Globus pallidus (tissue), 1 donor: ENCODE data around the gene PTCH1.

Experiments
- DNase-seq: peaks from one replicate; pipeline ENCODE4 v3.0.0-alpha.2; 2015; ENCODE audit warnings: low spot score

The PTCH1 gene

DNA sequence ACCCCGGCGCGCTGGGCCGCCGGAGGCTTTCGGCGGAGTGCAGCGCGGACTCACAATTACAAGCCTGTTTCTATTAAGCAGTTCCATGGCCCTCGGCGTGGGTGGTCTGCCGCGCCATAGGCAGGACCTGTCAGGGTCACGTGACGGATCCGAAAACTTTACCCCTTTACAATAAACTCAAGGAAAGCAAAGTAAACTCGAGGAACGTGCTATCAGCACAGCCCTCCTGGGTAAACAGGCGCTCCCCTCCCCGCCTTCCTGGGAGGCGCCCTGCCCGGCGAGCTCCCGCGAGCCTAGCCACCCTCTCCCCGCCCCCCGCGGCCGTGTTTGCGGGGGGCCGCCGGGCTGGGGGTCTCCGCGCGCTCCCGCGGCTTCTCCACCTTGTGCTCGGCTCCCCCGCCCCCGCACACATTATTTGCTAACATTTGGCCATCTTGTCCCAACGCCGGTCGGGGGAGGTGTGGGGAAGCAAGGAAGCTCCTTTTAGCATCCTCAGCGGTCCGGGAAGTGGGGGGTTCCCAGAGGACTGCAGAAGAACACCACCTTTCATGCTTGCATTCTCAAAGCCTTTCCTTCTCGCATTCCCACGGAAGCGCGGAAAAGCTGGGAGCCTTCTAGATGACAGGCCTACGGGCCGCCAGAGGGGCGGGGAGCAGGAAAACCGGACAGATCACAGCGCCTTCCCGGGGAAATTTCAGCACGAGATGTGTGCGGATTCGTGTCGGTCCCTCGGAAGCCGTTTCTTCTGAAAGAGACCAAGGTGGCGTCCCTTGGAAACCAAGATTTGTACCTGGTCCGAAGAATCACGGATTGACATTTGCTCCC lies at the start of gene PTCH1:
Gene PTCH1 (minus strand): TSS at position 238 of the 825 bp plus-strand sequence.
- DNase-seq, result no peak

DNA sequence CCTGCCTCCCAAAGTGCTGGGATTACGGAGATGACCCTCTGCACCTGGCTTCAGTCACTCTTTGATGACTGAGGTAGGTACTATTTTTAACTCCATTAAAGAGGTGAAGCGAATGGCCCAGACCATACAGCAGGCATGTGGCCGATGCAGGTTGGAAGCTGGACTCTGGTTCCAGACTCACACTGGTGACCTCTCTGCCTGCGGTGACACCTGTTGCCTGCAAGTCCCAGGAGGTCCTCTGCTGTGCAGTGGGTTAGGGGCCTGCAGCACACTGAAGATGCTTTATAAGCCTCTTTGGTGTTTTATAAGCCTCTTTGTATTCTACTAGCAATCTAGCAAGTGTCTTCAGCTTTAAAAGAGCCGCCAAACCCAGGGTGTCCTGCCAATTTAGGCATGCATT lies 49.2 kb upstream of the PTCH1 start:
- no peak for DNase-seq

DNA sequence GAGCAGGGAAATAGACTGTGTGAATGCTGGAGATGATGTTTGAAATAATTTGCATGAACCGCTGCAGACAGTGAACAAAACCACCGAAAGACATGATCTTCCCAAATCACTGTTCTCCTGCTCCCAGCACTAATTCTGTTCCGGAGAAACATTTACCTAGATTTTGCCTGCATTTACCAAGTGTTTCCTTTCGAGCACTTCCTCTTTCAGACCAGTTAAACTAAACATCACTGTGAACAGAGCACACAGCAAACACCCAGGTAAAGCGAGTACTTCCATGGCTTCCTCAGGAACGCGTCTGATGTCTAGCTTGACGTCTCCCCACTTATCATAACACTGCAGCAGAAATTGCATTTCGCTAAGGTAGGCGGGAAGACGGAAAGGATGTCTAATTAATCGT lies 45.1 kb upstream of the PTCH1 start:
- DNase-seq, result no peak

DNA sequence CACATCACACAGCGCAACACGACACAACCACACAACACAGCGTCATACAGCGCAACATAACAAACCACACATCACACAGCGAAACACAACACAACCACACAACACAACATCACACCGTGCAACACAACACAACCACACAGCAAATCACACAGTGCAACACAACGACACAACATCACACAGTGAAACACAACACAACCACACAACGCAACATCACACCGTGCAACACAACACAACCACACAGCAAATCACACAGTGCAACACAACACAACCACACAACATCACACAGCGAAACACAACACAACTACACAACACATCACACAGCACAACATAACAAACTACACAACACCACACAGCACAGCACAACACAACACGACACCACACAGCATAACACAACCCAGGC lies 40.4 kb upstream of the PTCH1 start:
- DNase-seq, result no peak

DNA sequence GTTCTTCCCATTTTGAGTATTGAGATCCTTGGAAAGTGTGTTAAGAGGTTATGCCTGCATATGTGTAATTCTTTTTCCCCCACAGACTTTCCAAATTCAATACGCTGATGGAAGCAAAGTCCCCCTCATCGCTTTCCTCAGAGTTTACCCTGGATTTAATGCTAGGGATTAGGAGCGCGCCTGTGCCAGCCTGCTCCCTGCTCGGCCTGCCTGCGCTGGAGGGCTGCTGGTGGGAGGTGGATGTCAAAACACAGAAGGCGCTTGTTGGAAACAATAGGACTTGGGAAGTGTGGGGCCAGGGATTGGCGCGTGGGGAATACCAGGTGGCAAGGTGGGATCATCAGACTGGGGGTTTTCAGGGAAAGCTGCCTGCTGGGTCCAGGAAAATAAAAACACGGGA lies 39.8 kb upstream of the PTCH1 start:
- DNase-seq, result no peak

DNA sequence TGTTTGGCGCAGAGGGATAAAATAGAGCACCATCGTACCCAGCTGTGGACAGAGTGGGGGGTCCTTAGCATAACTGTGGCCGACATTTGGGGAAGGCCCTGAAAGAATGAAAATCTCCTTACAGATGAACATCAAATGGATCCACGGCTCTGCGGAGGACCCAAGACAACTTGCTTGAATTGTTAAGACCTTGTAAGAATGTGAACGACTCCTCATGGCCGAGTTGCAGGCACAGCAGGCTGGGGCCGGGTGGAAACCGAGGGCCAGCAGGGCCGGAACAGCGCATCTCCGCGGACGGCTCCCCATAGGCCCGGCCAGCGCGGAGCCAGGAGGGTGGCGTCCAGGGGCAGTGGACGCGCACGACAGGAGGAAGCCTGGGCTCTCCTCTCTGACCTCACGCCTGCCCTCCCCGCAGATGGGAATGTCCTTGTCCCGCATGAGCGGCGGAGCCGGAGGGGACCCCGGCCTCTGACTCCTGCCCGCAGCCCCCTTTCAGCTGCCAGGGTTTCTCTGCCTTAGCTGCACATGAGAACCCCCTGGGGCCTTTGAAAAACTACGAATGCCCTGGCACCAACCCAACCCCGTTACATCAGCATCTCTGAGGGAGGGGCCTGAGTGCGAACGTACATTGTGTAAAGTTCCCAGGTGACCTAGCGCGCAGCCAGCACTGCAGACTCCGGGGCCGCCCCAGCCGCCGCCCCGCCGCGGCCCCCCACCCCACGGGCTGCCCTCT lies 36.2 kb upstream of the PTCH1 start:
- no peak for DNase-seq

DNA sequence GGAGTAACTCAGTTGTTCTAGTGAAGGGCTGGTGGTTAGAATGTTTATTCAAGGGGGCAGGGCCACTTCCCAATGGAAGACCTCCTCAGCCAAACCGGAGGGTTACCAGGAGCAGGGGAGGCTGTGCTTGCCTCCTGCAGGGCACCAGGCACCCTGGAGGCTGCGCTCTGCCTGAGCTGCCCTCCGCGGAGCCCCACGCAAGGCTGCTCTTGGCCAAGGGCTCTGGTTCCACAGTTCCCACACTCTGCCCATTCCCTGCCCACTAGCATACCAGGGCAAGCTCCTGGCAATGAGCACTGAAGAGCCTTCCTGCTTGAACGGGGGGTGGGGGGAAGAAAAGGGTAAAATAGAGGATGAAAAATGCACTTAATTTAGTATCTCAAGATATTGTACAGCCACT lies 35.5 kb upstream of the PTCH1 start:
- no peak for DNase-seq

DNA sequence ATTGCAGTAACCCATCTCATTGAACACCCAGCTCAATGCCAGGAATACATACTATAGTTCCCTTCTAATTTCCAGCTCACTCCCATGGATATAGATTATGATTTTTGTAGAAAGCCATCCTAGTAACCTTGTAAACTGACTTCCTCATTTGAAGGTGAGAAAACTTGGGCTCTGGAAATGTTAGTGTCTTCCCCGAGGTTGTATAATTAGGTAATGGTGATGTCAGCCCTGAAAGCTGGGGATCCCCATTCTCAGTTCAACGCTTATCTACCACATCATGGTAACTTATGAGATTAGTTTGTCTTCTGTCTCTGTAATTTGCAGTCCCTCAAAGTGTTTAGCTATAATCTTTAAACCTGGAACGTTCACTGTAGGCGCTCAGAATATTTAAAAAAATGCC lies 34.6 kb upstream of the PTCH1 start:
- DNase-seq, result no peak

DNA sequence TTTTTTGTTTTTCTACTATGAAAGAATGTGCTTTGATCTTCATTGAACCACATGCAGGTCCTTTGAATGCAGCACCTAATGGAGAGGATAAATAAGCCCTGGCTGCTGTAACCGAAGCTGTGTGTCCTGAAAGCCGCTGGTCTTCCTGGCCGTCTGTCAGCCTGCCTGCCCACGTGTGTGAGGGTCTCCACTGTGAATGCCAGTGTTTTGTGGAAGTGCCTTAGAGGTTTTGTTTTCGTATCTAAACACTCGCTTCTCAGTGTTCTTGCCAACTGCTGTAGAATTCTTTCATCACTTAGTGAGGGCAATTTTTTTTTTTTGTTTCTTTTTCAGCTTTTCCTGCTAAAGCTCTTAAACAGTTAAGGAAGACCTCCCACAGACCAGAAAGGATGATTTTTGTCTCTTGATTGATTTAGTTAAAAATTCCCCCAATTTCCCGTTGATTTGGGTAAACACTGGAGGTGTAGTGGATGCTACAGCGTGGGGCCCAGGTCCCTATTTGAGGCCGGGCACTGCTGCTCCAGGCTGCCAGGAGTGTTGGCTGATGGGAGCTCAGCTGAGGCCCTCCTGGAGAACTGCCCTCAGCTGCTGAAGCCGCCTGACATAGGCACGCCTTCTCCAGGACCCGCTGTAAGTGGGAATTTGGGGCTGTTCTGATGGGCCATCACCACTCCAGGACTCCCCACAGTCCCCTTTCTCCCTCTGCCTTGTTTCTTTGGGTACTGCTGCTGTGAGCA lies 29.2 kb upstream of the PTCH1 start:
- DNase-seq, result peak; percentile 7

DNA sequence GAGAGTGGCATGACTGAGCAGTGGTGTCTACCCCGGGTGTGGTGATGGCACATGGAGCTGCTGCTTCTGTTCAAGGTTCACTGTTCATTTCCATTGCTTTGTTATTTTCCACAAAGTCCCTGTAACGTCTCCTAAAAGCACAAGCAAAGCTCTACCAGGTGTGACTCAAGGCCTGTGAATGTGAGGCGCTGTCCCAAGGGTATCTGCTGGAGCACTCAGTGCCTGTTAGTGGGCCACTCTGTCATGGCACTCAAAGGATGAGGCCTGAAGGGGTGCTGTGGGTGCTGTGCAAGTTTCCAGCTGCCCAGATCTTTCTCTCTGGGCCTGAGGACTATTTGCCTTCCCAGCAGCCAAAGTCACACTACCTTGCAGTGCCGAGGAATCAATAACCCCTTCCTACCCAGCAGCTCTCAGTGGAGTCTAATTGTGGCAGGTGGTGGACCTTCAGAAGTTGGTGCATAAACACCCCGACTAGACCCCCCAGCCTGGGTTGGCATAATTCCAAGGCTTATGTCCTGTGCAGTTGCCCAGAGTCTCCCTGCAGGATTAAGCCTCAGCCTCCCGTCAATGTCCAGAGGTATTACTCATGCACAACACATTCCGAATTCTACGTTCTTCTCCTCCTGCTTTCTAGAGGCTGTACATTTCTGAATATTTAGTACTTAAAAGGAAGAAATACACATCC lies 17.4 kb upstream of the PTCH1 start:
- no peak for DNase-seq

DNA sequence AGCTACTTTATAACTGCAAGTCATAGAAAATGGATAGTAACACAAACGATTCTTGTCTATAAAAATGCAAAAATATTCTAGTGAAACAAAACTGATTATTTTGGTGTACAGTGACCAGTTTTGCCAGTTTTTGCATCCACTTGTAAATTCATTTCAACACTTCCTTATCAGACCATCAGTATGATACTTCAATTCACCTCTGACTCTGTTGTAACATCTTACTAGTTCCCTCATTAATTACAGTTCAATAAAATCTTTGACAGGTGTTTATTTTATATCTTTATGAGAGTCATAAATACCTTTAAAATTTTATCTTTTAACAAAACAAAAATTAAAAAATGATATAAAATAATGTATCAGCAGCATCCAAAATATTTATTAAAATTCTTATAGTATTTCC lies 13.1 kb upstream of the PTCH1 start:
- DNase-seq, result no peak

DNA sequence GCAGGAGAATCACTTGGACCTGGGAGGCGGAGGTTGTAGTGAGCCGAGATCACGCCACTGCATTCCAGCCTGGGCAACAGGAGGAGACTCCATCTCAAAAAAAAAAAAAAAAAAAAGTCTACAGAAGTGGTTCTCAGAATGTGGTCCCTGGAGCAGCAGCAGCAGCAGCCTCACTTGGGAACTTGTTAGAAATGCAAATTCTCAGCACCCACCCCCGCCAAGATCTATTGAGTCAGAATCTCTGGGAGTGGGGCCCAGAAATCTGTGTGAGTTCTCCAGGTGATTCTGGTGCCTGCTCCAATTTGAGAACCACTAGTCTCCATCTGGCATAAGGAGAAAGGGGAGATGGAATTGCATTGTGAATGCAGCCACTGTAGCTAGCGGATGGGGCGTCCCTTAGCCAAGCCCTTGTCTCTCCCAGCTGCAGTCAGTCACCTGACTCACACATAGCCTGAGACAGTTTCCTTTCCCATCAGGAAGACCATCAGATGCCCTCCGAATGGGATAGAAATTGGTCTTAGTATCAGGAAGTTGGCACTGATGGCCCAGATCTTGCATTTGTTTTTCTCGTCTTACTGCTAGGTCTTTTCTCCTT lies 12.2 kb upstream of the PTCH1 start:
- peak; percentile 7 for DNase-seq

DNA sequence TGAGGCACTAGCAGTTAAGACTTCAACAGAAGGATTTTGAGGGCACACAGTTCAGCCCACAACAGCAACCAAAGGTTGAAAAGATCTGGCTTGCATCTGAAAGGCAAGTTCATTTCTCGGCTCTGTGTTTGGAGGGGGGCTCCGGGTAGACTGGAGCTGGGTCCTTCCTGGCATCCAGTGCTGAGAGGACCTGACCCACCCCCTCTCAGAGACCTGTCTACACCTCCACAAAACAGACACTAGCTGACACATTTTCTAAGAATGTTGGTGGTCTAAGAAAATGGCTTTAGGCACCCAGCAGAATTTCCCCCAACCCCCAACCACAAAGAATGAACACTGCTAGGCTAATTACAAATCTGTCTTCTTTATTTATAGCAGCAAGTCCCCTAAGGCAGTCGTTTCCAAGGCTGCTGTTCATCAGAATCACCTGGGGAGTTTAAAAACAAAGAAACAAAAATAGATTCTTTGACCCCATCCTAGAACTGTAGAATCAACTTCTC lies 6.2 kb upstream of the PTCH1 start:
- no peak for DNase-seq

DNA sequence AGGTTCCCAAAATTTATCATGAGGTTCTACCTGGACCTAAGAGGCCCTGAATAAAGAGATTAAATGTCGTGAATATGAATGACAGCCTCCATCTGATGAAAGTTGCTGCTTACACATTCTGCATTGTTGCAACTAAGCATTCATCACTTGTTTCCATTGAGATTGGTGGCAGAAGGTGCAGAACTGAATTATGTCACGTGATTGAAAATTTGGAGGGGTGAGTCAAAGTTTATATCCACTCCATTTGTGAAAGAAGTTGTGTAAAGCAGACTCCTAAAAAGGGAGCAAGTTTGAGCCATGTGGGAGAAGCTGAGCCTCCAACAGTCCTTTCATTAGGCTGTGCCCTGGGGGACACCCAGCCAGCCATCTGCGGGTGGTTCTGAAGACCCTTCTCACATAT lies 4.9 kb upstream of the PTCH1 start:
- no peak for DNase-seq

DNA sequence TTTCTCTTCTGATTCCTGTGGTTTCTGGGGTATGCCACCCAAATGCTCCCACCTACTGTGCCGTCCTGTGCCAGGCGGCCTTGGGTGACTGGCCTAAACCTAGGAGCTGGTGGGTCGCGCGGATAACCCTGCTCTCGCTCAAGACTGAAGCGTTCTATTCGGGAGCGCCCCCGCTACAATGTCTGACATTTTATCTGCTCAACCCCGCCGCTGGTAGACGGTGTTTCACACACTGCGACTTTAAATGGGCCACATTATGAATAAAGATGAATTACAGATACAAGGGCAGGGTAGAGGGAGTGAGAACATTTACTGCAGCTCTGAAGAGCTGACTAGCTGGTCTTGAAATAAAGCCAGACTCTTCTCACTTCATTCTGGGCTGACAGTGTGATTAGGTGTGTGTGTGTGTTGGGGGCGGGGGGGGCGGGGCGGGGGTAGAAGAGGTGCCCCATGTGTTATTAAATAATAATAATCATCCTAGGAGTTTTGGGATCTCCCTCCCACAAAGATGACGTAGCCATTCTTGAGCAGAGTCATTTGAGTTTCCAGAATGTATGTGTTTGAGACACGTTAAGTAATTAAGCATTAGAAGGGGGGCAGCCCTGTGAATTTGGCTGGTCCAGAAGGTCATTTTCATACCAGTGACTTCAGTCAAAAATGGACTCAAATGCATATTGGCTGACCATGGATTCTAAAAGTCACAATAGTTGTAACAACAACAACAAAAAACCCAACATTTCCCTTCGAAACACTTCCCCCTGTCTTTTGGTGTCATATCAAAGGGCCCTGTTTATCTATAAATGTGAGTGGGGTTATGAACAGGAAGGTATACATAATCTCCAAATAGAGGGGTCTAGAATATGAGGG lies 1.0 kb upstream of the PTCH1 start:
- DNase-seq, result no peak

DNA sequence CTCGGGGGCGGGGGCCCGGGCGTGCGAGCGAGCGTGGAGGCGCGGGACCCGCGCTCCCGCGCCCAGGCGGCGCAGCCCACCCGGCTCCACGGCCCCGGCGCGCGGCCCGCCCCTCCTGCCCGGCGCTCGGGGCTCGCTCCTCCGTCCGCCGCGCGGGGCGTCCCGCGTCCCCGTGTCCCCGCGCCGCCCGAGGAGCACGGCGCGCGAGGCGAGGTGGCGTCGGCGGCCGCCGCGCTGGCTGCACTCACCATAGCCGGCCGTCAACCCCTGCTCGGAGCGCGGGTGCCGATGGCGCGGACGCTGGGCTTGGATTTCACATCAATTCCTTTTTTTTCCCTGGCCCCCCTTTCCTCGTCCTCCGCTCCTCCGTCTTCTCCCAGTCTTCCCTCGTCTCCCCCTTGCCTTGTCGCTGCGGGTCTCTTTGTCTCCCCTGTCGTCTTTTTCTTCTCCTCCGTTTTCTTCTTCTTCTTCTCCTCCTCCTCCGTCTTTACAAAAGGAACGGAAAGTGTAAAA lies 494 bp downstream of the PTCH1 start:
- no peak for DNase-seq

DNA sequence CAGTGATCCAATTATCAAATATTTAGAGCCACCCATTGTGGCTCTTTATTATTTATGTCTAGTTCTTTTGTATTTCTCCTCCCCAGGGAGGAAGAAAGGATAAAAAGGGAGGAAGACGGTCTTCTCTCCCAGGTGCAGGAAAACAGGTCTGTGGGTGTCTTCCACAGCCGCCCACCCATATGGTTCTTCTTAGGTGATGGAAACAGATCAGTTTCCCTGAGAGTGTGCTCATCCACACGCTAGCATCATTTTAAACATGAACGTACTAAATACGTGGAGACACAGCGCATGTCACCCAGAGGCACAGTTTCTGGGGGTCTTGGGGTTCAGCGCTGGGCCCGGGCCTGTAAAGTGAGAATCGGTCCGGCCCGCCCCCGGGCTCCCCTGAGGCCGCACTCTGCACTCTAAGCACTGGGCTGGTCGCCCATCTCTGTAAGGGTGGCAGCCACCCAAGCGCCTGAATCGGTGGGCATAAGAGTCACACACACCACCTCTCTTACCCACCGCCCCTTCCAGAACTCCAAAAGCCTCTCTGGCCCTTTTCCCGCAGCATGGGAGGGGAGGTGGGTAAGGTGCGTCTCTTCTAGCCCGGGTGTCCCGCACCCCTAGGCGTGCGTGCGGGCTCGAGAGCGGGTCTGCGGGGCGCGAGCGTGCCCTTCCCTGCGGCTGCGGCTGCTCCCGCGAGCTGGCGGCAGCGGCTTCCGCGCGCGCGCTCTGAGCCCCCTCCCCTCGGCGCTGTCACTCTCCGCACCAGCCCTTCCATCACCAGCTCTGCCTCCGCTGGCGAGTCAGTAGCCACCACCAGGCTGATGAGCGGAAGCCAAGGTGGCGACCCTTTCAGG lies 1.3 kb downstream of the PTCH1 start:
- DNase-seq, result no peak

DNA sequence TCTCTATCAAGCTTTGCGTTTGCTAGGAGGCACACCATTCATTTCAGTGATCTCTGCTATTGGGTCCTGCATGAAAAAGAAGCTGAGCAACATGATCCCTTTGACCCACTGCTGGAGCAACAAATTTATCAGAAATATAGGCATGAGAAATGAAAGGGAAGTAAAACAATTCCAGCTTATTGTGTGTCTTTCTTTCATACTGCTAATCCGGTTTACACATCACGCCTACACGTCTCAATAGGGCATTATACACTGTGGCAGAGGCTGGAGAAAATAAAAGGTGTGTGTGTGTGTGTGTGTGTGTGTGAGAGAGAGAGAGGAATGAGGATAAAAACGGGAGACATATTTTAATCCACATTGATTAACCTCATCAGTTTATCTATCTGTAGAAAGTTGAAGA lies 2.4 kb downstream of the PTCH1 start:
- no peak for DNase-seq

DNA sequence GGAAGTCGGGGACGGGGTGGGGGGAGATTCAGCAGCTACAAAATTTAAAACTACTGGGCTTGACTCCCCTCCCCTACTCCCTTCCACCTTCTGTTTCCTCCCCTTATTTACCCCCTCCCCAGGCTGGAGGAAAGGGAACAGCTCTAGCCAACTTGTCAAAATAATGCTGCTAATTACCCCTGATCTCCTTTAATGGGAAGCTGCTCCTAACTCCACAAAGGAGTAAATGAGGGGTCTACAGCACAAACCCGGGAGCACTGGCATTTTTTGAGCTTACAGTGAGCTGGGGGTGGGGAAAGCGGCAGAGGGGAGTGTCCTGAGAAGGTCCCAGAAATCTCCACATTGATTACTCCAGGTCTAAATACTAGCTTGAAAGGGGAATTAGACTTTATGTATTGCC lies 3.1 kb downstream of the PTCH1 start:
- no peak for DNase-seq

DNA sequence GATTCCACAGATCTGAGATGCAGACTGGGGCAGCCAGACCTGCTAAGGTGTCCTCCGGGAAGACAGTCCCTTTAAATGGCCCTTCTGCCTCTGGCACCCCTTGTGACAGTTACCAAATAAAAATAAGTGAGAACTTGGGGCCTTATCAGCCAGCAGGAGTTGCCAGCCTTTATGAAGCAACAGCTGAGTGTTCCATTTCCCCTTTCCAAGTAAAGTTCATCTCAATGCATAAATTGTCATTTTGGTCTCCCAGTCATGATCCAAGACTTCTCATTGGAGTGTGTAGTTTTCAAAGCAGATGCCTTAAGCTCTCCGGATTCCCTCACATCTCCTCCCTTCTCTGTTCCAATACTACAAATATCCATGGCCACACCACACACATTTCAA lies 4.1 kb downstream of the PTCH1 start:
- no peak for DNase-seq
